ENCODE measurements around the gene KRT86. TPM values are rescaled to one million over a fixed set of nuclear protein-coding genes. Genes with fewer than 3 reads are reported as not detected.

The KRT86 gene
- total and polyA plus RNA-seq, 2 of the 8 experiments (the other 6 are each of a cell fraction or from before 2014, with no cell fraction given) = 0.12 TPM; not detected in 1

GRCh38 chr12:52306731-52307130 lies 32.3 kb downstream of the KRT86 start:
- H3K4me2 ChIP-seq (ENCODE audit: insufficient read depth in 1 of 2, low read depth in 2 of 2, low read length in 2 of 2) = no peak overlapping the region
- no peak overlapping the region for H3K9ac ChIP-seq (replicated peaks in 1 of 4; ENCODE audit: extremely low read depth in 1 of 4, low read depth in 3 of 4, low read length in 3 of 4)
- DNase-seq (ENCODE audit: low read depth in 1 of 2, low spot score in 2 of 2) = no peak
- H3K14ac ChIP-seq (ENCODE audit: insufficient read length) = no peak overlapping the region
- H3K79me1 ChIP-seq (ENCODE audit: low read depth, low read length) = no peaks in the 10 kb centered on the region
- H3K79me2 ChIP-seq (ENCODE audit: control insufficient read depth in 1 of 2, insufficient read depth in 2 of 2, low read length in 2 of 2) = no peaks in the 10 kb centered on the region
- no peaks in the 10 kb centered on the region for H3K36me3 ChIP-seq (ENCODE audit: control insufficient read depth in 2 of 4, insufficient read depth in 4 of 4, low read length in 3 of 4)
- H2AFZ ChIP-seq (ENCODE audit: low read length) = no peak overlapping the region
- H3K23ac ChIP-seq (ENCODE audit: insufficient read length) = no peak overlapping the region
- H2BK20ac ChIP-seq (ENCODE audit: low read length) = no peak overlapping the region
- no peak overlapping the region for H4K91ac ChIP-seq (replicated peaks; ENCODE audit: insufficient read length, low read length)
- H3K18ac ChIP-seq (ENCODE audit: extremely low read depth, low read length) = no peak overlapping the region
- H3K23me2 ChIP-seq (ENCODE audit: low read depth, low read length) = peaks cover 10% of the 10 kb centered on the region; the same call in 1 of the 2 replicates
- WGBS, 2 experiments (ENCODE audit: extremely low coverage in 1 of 2, insufficient coverage in 1 of 2, insufficient read length in 1 of 2, insufficient replicate concordance in 2 of 2, low coverage in 1 of 2, low lambda C conversion rate in 2 of 2, missing lambda C conversion rate in 1 of 2) = 91% methylated on average over 2 of the region's 2 CpGs; no CpG with 5 or more reads in 1 of the 2 experiments
- no peaks in the 10 kb centered on the region for H3K9me3 ChIP-seq (ENCODE audit: insufficient read depth in 2 of 2, low read depth in 1 of 2, low read length in 1 of 2)
- no peaks in the 10 kb centered on the region for H4K20me1 ChIP-seq (replicated peaks in 1 of 2; ENCODE audit: control insufficient read depth in 1 of 2, insufficient read depth in 2 of 2, low read length in 2 of 2)
- H4K8ac ChIP-seq (ENCODE audit: extremely low read depth, insufficient read depth, low read length) = no peak overlapping the region
- POLR2A ChIA-PET (ENCODE audit: partially characterized antibody) = no interaction called here
- no peak overlapping the region for H3K56ac ChIP-seq (replicated peaks; ENCODE audit: insufficient read length, low read depth, low read length)
- no peak for FAIRE-seq
- H2AK5ac ChIP-seq (ENCODE audit: low read depth, low read length) = no peak overlapping the region
- H2BK5ac ChIP-seq (ENCODE audit: low read depth, low read length) = no peak overlapping the region
- H3K4me3 ChIP-seq (ENCODE audit: extremely low read depth in 1 of 4, insufficient read depth in 2 of 4, low read depth in 3 of 4, low read length in 4 of 4) = no peak overlapping the region
- peaks cover 21 to 47% (median 36%) of the 10 kb centered on the region in 4 experiments for H3K27me3 ChIP-seq (replicated peaks in 1 of 4; ENCODE audit: control insufficient read depth in 3 of 4, extremely low read depth in 1 of 4, insufficient read depth in 3 of 4, low read length in 3 of 4)
- peak overlapping the region; percentile 37; the same call in 1 of the 2 replicates for H2BK15ac ChIP-seq (ENCODE audit: low read length)
- no peak overlapping the region for H3K4ac ChIP-seq (replicated peaks; ENCODE audit: insufficient read length, low read depth, low read length)
- H2BK12ac ChIP-seq (ENCODE audit: low read depth, low read length) = no peak overlapping the region
- no peak overlapping the region for H2BK120ac ChIP-seq (replicated peaks; ENCODE audit: low read depth, low read length)
- H4K5ac ChIP-seq (ENCODE audit: insufficient read length, low read depth, low read length) = no peak overlapping the region
- CTCF ChIA-PET (ENCODE audit: partially characterized antibody) = interaction anchor here (0.7 to 13.1 kb wide), 40 partner anchors 10 to 678 kb away, joined by 3 to 353 read pairs (median 4); partner anchors contain the start of genes KRT83 and KRT86
- peaks cover 0 to 4% (median 0%) of the 10 kb centered on the region in 4 experiments; a peak in 1 of 7 replicates for H3K4me1 ChIP-seq (replicated peaks in 1 of 4; ENCODE audit: control insufficient read depth in 3 of 4, insufficient read depth in 4 of 4, low read length in 3 of 4)
- H3K27ac ChIP-seq (ENCODE audit: low read depth, low read length) = no peak overlapping the region
- TF ChIP-seq EZH2 (IDR thresholded peaks at IDR 0.05; ENCODE audit: low read depth, low read length, severe bottlenecking) (no peak), JUND (IDR thresholded peaks at IDR 0.05; ENCODE audit: low read length) (no peak), TEAD4 (IDR thresholded peaks at IDR 0.05; ENCODE audit: low read depth, low read length) (no peak), EGR1 (IDR thresholded peaks at IDR 0.05; ENCODE audit: borderline replicate concordance, low read depth, low read length) (no peak), NRF1 (IDR thresholded peaks at IDR 0.05; ENCODE audit: low read depth, low read length) (no peak), SIX5 (IDR thresholded peaks at IDR 0.05; ENCODE audit: low read depth, low read length) (no peak), CTBP2 (IDR thresholded peaks at IDR 0.05; ENCODE audit: borderline replicate concordance, insufficient read depth, insufficient read length, low read length) (no peak), BRCA1 (IDR thresholded peaks at IDR 0.05; ENCODE audit: low read depth, low read length) (no peak), CBX5 (IDR thresholded peaks at IDR 0.05; ENCODE audit: low read depth, low read length) (no peak), SRF (IDR thresholded peaks at IDR 0.05; ENCODE audit: low read depth, low read length) (no peak), BCL11A (IDR thresholded peaks at IDR 0.05; ENCODE audit: low read depth in 2 of 2, low read length in 2 of 2) (no peak), BACH1 (IDR thresholded peaks at IDR 0.05; ENCODE audit: low read length) (no peak), CHD1 (IDR thresholded peaks at IDR 0.05; ENCODE audit: low read depth, low read length) (no peak), CBX8 (IDR thresholded peaks at IDR 0.05; ENCODE audit: borderline replicate concordance, low read depth, low read length) (no peak)
- TF ChIP-seq, protein P1, sequence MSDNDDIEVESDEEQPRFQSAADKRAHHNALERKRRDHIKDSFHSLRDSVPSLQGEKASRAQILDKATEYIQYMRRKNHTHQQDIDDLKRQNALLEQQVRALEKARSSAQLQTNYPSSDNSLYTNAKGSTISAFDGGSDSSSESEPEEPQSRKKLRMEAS (IDR thresholded peaks at IDR 0.05) = no peak
